HCT116 (cell line): ENCODE results near the gene TYW5. TPM values are rescaled to one million over a fixed set of nuclear protein-coding genes. Genes with fewer than 3 reads are reported as not detected.

ENCODE experiments used
- ATAC-seq: fragments of 200-7000 bp; cut with Tn5 transposase; 2 replicates; pipeline ENCODE4 v1.9.1; 2020; ENCODE audit warnings: mild to moderate bottlenecking, moderate library complexity
- BruUV-seq: library from RNA; stranded (reverse); fragments of 400-500 nt; replicated peaks from 2 replicates; lab custom pipeline; 2021; lab: Mats Ljungman, UMichigan
- CTCF ChIA-PET: fragments of 300-600 bp; sonication (Branson Sonifier 250); formaldehyde crosslinking; loops from one replicate; lab custom pipeline; 2021; ENCODE audit warnings: antibody characterized with exemption; lab: Charles Lee
- POLR2A ChIA-PET: fragments of 300-600, 350-600 bp; sonication (Branson Sonifier 250); formaldehyde crosslinking; loops from one replicate; lab custom pipeline; 2021; ENCODE audit warnings: antibody characterized with exemption; lab: Charles Lee
- RAD21 ChIA-PET, 2 experiments: fragments of 300-600 bp; sonication (Branson Sonifier 250); formaldehyde crosslinking; loops; one replicate each; lab custom pipeline; 2023; ENCODE audit warnings: low total read pairs in 2 of 2; ENCODE audit not compliant: uncharacterized antibody in 2 of 2, unreplicated experiment in 2 of 2, low non-redundant PET in 1 of 2; lab: Charles Lee
- DNase-seq: peaks from one replicate; pipeline ENCODE4 v3.0.0-alpha.2; 2010; ENCODE audit warnings: low read depth, low spot score
- H2AFZ ChIP-seq: fragments of 200-600 bp; shearing (Covaris generic), sonication (generic); 2 replicates; pipeline ENCODE4 v1.6.1; 2017; ENCODE audit warnings: low read depth, mixed run types, mixed read lengths, antibody characterized with exemption, low read length; ENCODE audit not compliant: poor library complexity, severe bottlenecking
- H3K27ac ChIP-seq: 2 replicates; pipeline ENCODE4 v1.5.1; 2012; ENCODE audit warnings: low read depth, low read length
- H3K27me3 ChIP-seq: fragments of 200-600 bp; sonication (generic); 2 replicates; pipeline ENCODE4 v1.6.1; 2016; ENCODE audit warnings: mixed run types, low read length, mixed read lengths; ENCODE audit not compliant: insufficient read depth
- H3K36me3 ChIP-seq, 2 experiments: fragments of 200-500 bp in 1 of 2; fragments of 200-600 bp in 1 of 2; sonication (Bioruptor generic) in 1 of 2; sonication (generic) in 1 of 2; 2 replicates each; pipeline versions ENCODE4 v1.5.1 to v1.6.1; 2014 to 2016; ENCODE audit warnings: low read length in 2 of 2, inconsistent platforms in 1 of 2, mixed read lengths in 1 of 2, mixed run types in 1 of 2; ENCODE audit not compliant: insufficient read depth in 2 of 2, control insufficient read depth in 1 of 2
- H3K4me1 ChIP-seq, 2 experiments: fragments of 200-600 bp in 1 of 2; sonication (generic) in 1 of 2; 2 replicates each; pipeline versions ENCODE4 v1.5.1 to v1.6.1; 2012 to 2017; ENCODE audit warnings: low read length in 2 of 2, inconsistent platforms in 1 of 2, mild to moderate bottlenecking in 1 of 2, mixed read lengths in 1 of 2, mixed run types in 1 of 2, moderate library complexity in 1 of 2; ENCODE audit not compliant: insufficient read depth in 2 of 2, control insufficient read depth in 1 of 2
- H3K4me2 ChIP-seq: fragments of 200-600 bp; sonication (generic); 2 replicates; pipeline ENCODE4 v1.6.1; 2017; ENCODE audit warnings: mixed run types, low read length, mixed read lengths
- H3K4me3 ChIP-seq, 2 experiments: fragments of 200-600 bp in 1 of 2; sonication (generic) in 1 of 2; replicated peaks in 1 of 2; 2 replicates each; pipeline ENCODE4 v1.5.1; 2011 to 2016; ENCODE audit warnings: low read length in 2 of 2, control low read depth in 1 of 2, low read depth in 1 of 2, mild to moderate bottlenecking in 1 of 2, mixed read lengths in 1 of 2, mixed run types in 1 of 2
- H3K79me2 ChIP-seq: fragments of 200-600 bp; sonication (generic); 2 replicates; pipeline ENCODE4 v1.6.1; 2017; ENCODE audit warnings: mild to moderate bottlenecking, mixed run types, low read length, moderate library complexity, mixed read lengths; ENCODE audit not compliant: insufficient read depth
- H3K9ac ChIP-seq: fragments of 200-600 bp; sonication (generic); 2 replicates; pipeline ENCODE4 v1.6.1; 2016; ENCODE audit warnings: low read length, mixed read lengths
- H3K9me2 ChIP-seq: fragments of 200-600 bp; sonication (generic), shearing (Covaris generic); 2 replicates; pipeline ENCODE4 v1.6.1; 2017; ENCODE audit warnings: mixed run types, mild to moderate bottlenecking, moderate library complexity; ENCODE audit not compliant: insufficient read depth
- H3K9me3 ChIP-seq, 2 experiments: fragments of 200-500 bp in 1 of 2; fragments of 200-600 bp in 1 of 2; sonication (Bioruptor generic) in 1 of 2; sonication (generic) in 1 of 2; 2 replicates each; pipeline ENCODE4 v1.6.1; 2014 to 2017; ENCODE audit warnings: low read length in 2 of 2, mixed read lengths in 2 of 2, inconsistent platforms in 1 of 2, low read depth in 1 of 2, mild to moderate bottlenecking in 1 of 2, mixed run types in 1 of 2, moderate library complexity in 1 of 2; ENCODE audit not compliant: control insufficient read depth in 1 of 2, insufficient read depth in 1 of 2
- H4K20me1 ChIP-seq: fragments of 200-600 bp; sonication (generic), shearing (Covaris generic); 2 replicates; pipeline ENCODE4 v1.6.1; 2017; ENCODE audit warnings: mixed run types, mild to moderate bottlenecking, moderate library complexity; ENCODE audit not compliant: insufficient read depth
- ATF3 ChIP-seq: IDR thresholded peaks from 2 replicates; pipeline ENCODE4 v1.6.1; 2012
- CTCF ChIP-seq, 3 experiments: fragments of 200-600 bp in 1 of 3; sonication (generic) in 1 of 3; IDR thresholded peaks in 2 of 3; conservative IDR thresholded peaks in 1 of 3; 2 replicates each; pipeline ENCODE4 v1.5.1; 2012 to 2017; ENCODE audit warnings: low read depth in 2 of 3, low read length in 2 of 3, antibody characterized with exemption in 1 of 3, borderline replicate concordance in 1 of 3, control low read depth in 1 of 3, mild to moderate bottlenecking in 1 of 3, mixed read lengths in 1 of 3, mixed run types in 1 of 3, moderate library complexity in 1 of 3; ENCODE audit not compliant: insufficient read depth in 1 of 3
- EGR1 ChIP-seq: IDR thresholded peaks from 2 replicates; pipeline ENCODE4 v1.6.1; 2012; ENCODE audit warnings: low read depth
- ELF1 ChIP-seq: IDR thresholded peaks from 2 replicates; pipeline ENCODE4 v1.6.1; 2012; ENCODE audit warnings: low read depth, borderline replicate concordance
- EZH2 ChIP-seq: fragments of 200-600 bp; sonication (generic); IDR thresholded peaks from 2 replicates; pipeline ENCODE4 v1.6.1; 2017; ENCODE audit warnings: antibody characterized with exemption, mixed run types
- EZH2phosphoT487 ChIP-seq: fragments of 200-600 bp; IDR thresholded peaks from 2 replicates; pipeline ENCODE4 v1.6.1; 2018; ENCODE audit warnings: antibody characterized with exemption, borderline replicate concordance
- FOSL1 ChIP-seq: IDR thresholded peaks from 2 replicates; pipeline ENCODE4 v1.6.1; 2012; ENCODE audit warnings: low read depth
- MAX ChIP-seq: IDR thresholded peaks from 2 replicates; pipeline ENCODE4 v1.6.1; 2012
- RAD21 ChIP-seq: IDR thresholded peaks from 2 replicates; pipeline ENCODE4 v1.6.1; 2012; ENCODE audit warnings: low read depth, mild to moderate bottlenecking
- SIN3A ChIP-seq: IDR thresholded peaks from 2 replicates; pipeline ENCODE4 v1.6.1; 2012; ENCODE audit warnings: low read depth
- YY1 ChIP-seq: IDR thresholded peaks from 2 replicates; pipeline ENCODE4 v1.6.1; 2011; ENCODE audit warnings: low read length, low read depth, moderate library complexity, mild to moderate bottlenecking; ENCODE audit not compliant: insufficient replicate concordance; ENCODE audit errors: extremely low read depth
- ZFX ChIP-seq: fragments of 450-650 bp; IDR thresholded peaks from 2 replicates; pipeline ENCODE4 v1.6.1; 2017
- intact Hi-C: fragments of 100-400 bp; cut with micrococcal nuclease; formaldehyde crosslinking; loops from 2 replicates; pipeline ENCODE4 v1.10.0; 2022
- total RNA-seq: library from RNA; stranded (reverse); gene quantifications from one replicate; pipeline ENCODE4 v1.2.1, GENCODE V29; 2021; ENCODE audit not compliant: unreplicated experiment
- TF ChIP-seq, protein P1 (sequence below): IDR thresholded peaks from 2 replicates; pipeline ENCODE4 v1.6.1; 2012; ENCODE audit warnings: low read depth

Gene TYW5
- total RNA-seq, 1 experiment from 2014 or later = 7.7 TPM

- no peaks in the 10 kb centered on the region for H4K20me1 ChIP-seq
- POLR2A ChIA-PET = no interaction called here
- H3K36me3 ChIP-seq = no peaks in the 10 kb centered on the region
- H2AFZ ChIP-seq = no peak overlapping the region
- H3K4me3 ChIP-seq = no peak overlapping the region
- H3K9me3 ChIP-seq = no peaks in the 10 kb centered on the region
- H3K27me3 ChIP-seq = no peaks in the 10 kb centered on the region
- H3K9me2 ChIP-seq = no peaks in the 10 kb centered on the region
- no peak overlapping the region for H3K27ac ChIP-seq
- H3K4me1 ChIP-seq = no peaks in the 10 kb centered on the region
- TF ChIP-seq ZFX (no peak), ELF1 (no peak), YY1 (no peak), CTCF (IDR thresholded peaks at IDR 0.05 in 2 of 3, conservative IDR thresholded peaks at IDR 0.05 in 1 of 3; ENCODE audit: borderline replicate concordance in 1 of 3, insufficient read depth in 1 of 3, low read depth in 2 of 3, low read length in 2 of 3) (no peak), EGR1 (no peak), MAX (no peak), RAD21 (no peak), EZH2 (no peak), FOSL1 (no peak), SIN3A (no peak), EZH2phosphoT487 (no peak), ATF3 (no peak)
- TF ChIP-seq, protein P1, sequence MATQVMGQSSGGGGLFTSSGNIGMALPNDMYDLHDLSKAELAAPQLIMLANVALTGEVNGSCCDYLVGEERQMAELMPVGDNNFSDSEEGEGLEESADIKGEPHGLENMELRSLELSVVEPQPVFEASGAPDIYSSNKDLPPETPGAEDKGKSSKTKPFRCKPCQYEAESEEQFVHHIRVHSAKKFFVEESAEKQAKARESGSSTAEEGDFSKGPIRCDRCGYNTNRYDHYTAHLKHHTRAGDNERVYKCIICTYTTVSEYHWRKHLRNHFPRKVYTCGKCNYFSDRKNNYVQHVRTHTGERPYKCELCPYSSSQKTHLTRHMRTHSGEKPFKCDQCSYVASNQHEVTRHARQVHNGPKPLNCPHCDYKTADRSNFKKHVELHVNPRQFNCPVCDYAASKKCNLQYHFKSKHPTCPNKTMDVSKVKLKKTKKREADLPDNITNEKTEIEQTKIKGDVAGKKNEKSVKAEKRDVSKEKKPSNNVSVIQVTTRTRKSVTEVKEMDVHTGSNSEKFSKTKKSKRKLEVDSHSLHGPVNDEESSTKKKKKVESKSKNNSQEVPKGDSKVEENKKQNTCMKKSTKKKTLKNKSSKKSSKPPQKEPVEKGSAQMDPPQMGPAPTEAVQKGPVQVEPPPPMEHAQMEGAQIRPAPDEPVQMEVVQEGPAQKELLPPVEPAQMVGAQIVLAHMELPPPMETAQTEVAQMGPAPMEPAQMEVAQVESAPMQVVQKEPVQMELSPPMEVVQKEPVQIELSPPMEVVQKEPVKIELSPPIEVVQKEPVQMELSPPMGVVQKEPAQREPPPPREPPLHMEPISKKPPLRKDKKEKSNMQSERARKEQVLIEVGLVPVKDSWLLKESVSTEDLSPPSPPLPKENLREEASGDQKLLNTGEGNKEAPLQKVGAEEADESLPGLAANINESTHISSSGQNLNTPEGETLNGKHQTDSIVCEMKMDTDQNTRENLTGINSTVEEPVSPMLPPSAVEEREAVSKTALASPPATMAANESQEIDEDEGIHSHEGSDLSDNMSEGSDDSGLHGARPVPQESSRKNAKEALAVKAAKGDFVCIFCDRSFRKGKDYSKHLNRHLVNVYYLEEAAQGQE = no peak
- H3K9ac ChIP-seq = no peak overlapping the region
- no TSS peak for BruUV-seq
- RAD21 ChIA-PET = no interaction called here
- no peak overlapping the region for H3K4me2 ChIP-seq
- CTCF ChIA-PET = no interaction called here
- intact Hi-C loops = no loop called here
- DNase-seq = no peak
- ATAC-seq = no peak
- H3K79me2 ChIP-seq = no peaks in the 10 kb centered on the region
Measured at GRCh38 chr2:199895406-199895805, 59.9 kb downstream of the TYW5 start.
